PFSK-1 (cell line): ENCODE measurements around the gene ANKRD6.

Experiments used
- FOXP2 ChIP-seq: optimal IDR thresholded peaks from 2 replicates; pipeline ENCODE3; 2011; ENCODE audit warnings: borderline replicate concordance, control low read depth, inconsistent platforms; ENCODE audit not compliant: insufficient read depth; ENCODE audit errors: extremely low read length, extremely low read depth
- POLR2AphosphoS5 ChIP-seq: IDR thresholded peaks from 2 replicates; pipeline ENCODE4 v1.6.1; 2012; ENCODE audit warnings: low read depth, mild to moderate bottlenecking, control low read depth, low read length, moderate library complexity
- REST ChIP-seq, 2 experiments: IDR thresholded peaks; 2 replicates each; pipeline versions ENCODE4 v1.6.1 to v1.8.0; 2011 to 2012; ENCODE audit warnings: low read depth in 2 of 2, low read length in 2 of 2, control low read depth in 1 of 2, inconsistent platforms in 1 of 2, mild to moderate bottlenecking in 1 of 2, moderate library complexity in 1 of 2; ENCODE audit not compliant: insufficient read depth in 1 of 2
- SIN3A ChIP-seq: IDR thresholded peaks from 2 replicates; pipeline ENCODE4 v1.6.1; 2012; ENCODE audit warnings: mild to moderate bottlenecking, low read length, moderate library complexity, borderline replicate concordance; ENCODE audit not compliant: insufficient read depth
- TAF1 ChIP-seq: IDR thresholded peaks from 2 replicates; pipeline ENCODE4 v1.6.1; 2012; ENCODE audit warnings: low read length, control low read depth, borderline replicate concordance; ENCODE audit not compliant: insufficient read depth

The ANKRD6 gene

GRCh38 chr6:89542081-89542857 is 109.3 kb downstream of the ANKRD6 start:
- TF ChIP-seq TAF1, result no peak
- no peak for TF ChIP-seq REST (IDR thresholded peaks at IDR 0.05; ENCODE audit: insufficient read depth in 1 of 2, low read depth in 2 of 2, low read length in 2 of 2)
- no peak for TF ChIP-seq POLR2AphosphoS5
- TF ChIP-seq SIN3A, result no peak
- TF ChIP-seq FOXP2, result no peak

DNA sequence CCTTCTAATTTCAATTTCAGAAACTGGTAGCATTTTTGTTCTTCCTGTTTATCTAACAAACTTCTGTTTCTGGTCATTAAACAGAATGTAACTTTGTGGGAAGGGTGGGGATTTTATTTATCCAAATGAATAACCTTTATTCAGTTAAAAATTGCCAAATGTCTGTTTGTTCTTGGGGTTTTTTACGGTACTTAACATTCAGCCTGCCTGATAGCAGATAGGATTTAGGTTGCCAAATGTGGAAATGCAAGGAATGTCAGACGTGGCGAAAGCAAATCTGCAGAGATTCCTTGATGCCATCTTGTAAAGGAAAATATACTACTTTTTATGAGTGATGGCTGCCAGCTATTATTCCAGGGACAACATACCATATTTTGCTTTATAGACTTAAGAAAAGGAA is 109.9 kb downstream of the ANKRD6 start:
- TF ChIP-seq POLR2AphosphoS5 (no peak), REST (IDR thresholded peaks at IDR 0.05; ENCODE audit: insufficient read depth in 1 of 2, low read depth in 2 of 2, low read length in 2 of 2) (no peak), TAF1 (no peak), SIN3A (no peak), FOXP2 (no peak)

DNA sequence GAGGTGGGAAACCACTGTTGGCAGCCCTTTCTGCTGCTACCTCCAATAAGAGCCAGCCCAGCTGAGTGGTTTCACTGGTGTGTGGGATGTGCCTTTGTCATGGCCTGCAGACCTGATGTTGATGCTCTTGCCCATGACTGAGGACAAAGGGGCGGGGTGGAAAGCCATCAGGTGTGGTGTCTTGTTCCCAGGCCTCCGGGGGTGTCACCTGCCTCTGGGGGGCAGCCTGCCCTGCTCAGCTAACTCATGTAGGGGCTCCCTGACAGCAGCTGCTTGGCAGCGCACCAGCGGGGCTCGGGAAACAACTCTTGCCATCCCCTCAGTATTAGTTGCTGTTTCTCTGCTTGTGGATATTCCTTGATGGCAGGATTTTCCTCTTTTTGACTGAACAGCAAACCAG is 114.3 kb downstream of the ANKRD6 start:
- TF ChIP-seq POLR2AphosphoS5 (no peak), FOXP2 (no peak)

DNA sequence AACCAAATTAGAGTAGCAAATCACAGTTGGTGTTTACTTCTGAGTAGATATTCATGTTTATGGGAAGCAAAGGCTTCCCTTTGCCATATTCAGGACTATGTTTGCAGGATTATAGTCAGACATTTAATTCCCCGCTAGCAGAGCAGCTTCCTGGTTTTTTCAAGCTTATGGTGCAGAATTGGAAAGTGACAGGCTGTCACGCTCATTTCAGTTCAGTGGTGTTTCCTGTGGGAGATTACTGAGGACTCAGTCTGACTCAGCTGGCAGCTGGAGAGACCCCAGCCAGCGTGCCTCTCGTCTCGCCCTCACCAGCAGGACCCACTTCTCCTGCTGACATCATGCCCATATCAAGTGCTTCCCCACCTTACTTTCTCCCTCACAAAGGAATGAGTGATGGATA is 120.5 kb downstream of the ANKRD6 start:
- TF ChIP-seq POLR2AphosphoS5, result no peak
- no peak for TF ChIP-seq SIN3A
- no peak for TF ChIP-seq FOXP2
- no peak for TF ChIP-seq TAF1
- TF ChIP-seq REST (IDR thresholded peaks at IDR 0.05; ENCODE audit: insufficient read depth in 1 of 2, low read depth in 2 of 2, low read length in 2 of 2), result no peak

GRCh38 chr6:89554106-89554505 is 121.2 kb downstream of the ANKRD6 start:
- no peak for TF ChIP-seq REST (IDR thresholded peaks at IDR 0.05; ENCODE audit: insufficient read depth in 1 of 2, low read depth in 2 of 2, low read length in 2 of 2)
- TF ChIP-seq POLR2AphosphoS5, result no peak
- TF ChIP-seq FOXP2, result no peak
- no peak for TF ChIP-seq TAF1
- no peak for TF ChIP-seq SIN3A
